Panc1 (cell line): ENCODE data around the gene CCDC187. TPM values are rescaled to one million over a fixed set of nuclear protein-coding genes. Genes with fewer than 3 reads are reported as not detected.

Source experiments
- ATAC-seq: fragments of 200-7000 bp; cut with Tn5 transposase; 2 replicates; pipeline ENCODE4 v1.9.1; 2020; ENCODE audit warnings: mild to moderate bottlenecking, moderate library complexity
- BruUV-seq: library from RNA; stranded (reverse); fragments of 400-500 nt; replicated peaks from 2 replicates; lab custom pipeline; 2021; lab: Mats Ljungman, UMichigan
- CTCF ChIA-PET: fragments of 300-600 bp; sonication (Branson Sonifier 250); formaldehyde crosslinking; loops from one replicate; lab custom pipeline; 2022; ENCODE audit warnings: antibody characterized with exemption; lab: Charles Lee
- POLR2A ChIA-PET: fragments of 300-600 bp; sonication (Branson Sonifier 250); formaldehyde crosslinking; loops from one replicate; lab custom pipeline; 2022; ENCODE audit warnings: antibody characterized with exemption; lab: Charles Lee
- DNase-seq: peaks from one replicate; pipeline ENCODE4 v3.0.0-alpha.2; 2010; ENCODE audit warnings: low read depth, low spot score
- H3K27ac ChIP-seq: 2 replicates; pipeline ENCODE4 v1.5.1; 2011; ENCODE audit warnings: mild to moderate bottlenecking, low read length, inconsistent platforms
- H3K27me3 ChIP-seq: fragments of 200-500 bp; sonication (Bioruptor generic); 2 replicates; pipeline ENCODE4 v1.6.0; 2014; ENCODE audit warnings: low read length, inconsistent platforms; ENCODE audit not compliant: control insufficient read depth, insufficient read depth
- H3K36me3 ChIP-seq: fragments of 200-500 bp; sonication (Bioruptor generic); 2 replicates; pipeline ENCODE4 v1.5.1; 2014; ENCODE audit warnings: inconsistent platforms, mild to moderate bottlenecking, low read length, moderate library complexity; ENCODE audit not compliant: control insufficient read depth, insufficient read depth
- H3K4me1 ChIP-seq: 2 replicates; pipeline ENCODE4 v1.5.1; 2011; ENCODE audit warnings: inconsistent platforms, mild to moderate bottlenecking, low read length, moderate library complexity; ENCODE audit not compliant: control insufficient read depth, insufficient read depth
- H3K4me3 ChIP-seq, 2 experiments: 2 replicates each; pipeline ENCODE4 v1.5.1; 2011 to 2012; ENCODE audit warnings: low read depth in 2 of 2, low read length in 2 of 2, mild to moderate bottlenecking in 2 of 2, inconsistent platforms in 1 of 2, moderate library complexity in 1 of 2
- H3K9me3 ChIP-seq: fragments of 200-500 bp; sonication (Bioruptor generic); 2 replicates; pipeline ENCODE4 v1.5.1; 2014; ENCODE audit warnings: low read depth, mild to moderate bottlenecking, inconsistent platforms, low read length, moderate library complexity; ENCODE audit not compliant: control insufficient read depth, insufficient read depth
- POLR2AphosphoS5 ChIP-seq: IDR thresholded peaks from 2 replicates; pipeline ENCODE4 v1.6.1; 2012; ENCODE audit warnings: mild to moderate bottlenecking, low read depth, low read length, moderate library complexity
- REST ChIP-seq, 2 experiments: IDR thresholded peaks; 2 replicates each; pipeline ENCODE4 v1.6.1; 2011 to 2012; ENCODE audit warnings: low read depth in 2 of 2, control low read depth in 1 of 2, low read length in 1 of 2, mild to moderate bottlenecking in 1 of 2, moderate library complexity in 1 of 2; ENCODE audit not compliant: insufficient read depth in 1 of 2
- SIN3A ChIP-seq: IDR thresholded peaks from 2 replicates; pipeline ENCODE4 v1.6.1; 2012; ENCODE audit warnings: low read depth, mild to moderate bottlenecking, low read length, moderate library complexity, borderline replicate concordance; ENCODE audit not compliant: insufficient read depth
- TCF7L2 ChIP-seq: IDR thresholded peaks from 2 replicates; pipeline ENCODE4 v1.6.1; 2011; ENCODE audit warnings: mild to moderate bottlenecking, low read depth, low read length, inconsistent platforms
- in situ Hi-C: cut with HindIII; loops from 2 replicates; pipeline ENCODE4 v1.10.0; 2016; ENCODE audit warnings: low sequenced_read_pairs, low pct_unique_long_range_greater_than_20kb
- intact Hi-C: fragments of 100-400 bp; cut with micrococcal nuclease; formaldehyde crosslinking; loops from one replicate; pipeline ENCODE4 v1.10.0; 2022; ENCODE audit not compliant: unreplicated experiment
- total RNA-seq: library from RNA; stranded (reverse); gene quantifications from one replicate; pipeline ENCODE4 v1.2.1, GENCODE V29; 2021; ENCODE audit not compliant: unreplicated experiment
- TF ChIP-seq, protein P1 (sequence below): fragments of 450-650 bp; IDR thresholded peaks from 2 replicates; pipeline ENCODE4 v1.5.1; 2017; ENCODE audit warnings: mild to moderate bottlenecking

Gene CCDC187
- total RNA-seq, 1 experiment from 2014 or later: not detected

DNA sequence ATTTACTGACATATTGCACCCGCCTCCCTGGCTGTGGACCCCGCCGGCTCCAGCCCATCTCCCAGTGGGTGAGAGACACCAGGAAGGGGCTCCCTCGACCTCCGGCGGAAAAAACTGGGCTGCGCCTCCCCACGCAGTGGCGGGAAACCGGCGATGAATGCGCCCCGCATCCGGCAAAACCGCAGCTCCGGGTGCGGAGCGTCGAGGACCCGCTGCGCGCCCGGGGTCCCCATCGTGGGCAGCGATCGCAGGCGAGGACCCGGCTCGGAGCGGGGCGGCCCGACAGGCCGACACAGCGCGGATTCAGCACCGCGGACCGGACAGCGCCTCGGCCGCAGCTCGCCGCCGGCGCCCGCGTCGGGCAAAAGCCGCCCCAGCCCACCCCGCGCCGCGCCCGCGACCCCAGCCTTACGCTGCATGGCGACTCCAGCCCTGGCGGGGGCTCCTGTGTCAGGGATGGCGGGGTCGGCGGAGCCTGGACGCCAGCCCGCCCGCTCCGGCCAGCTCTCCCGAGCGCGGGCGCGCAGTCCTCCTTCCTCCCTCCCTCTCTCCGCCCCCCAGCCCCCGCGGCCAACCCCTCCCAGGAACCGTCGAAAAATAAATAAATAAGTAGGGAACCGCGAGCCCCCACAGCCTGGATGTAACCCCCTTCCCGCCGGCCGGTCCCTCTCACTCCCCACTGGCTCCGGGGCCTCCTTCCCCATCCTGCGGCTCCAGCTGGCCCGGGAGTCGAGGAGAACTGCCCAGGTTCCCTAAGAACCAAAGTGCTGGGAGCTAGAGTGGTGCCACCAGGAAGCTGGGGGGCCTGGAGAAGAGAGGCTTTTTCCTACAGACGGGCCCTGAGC lies 102.1 kb downstream of the CCDC187 start:
- ATAC-seq (no peak), DNase-seq (no peak)
- Histone ChIP-seq H3K27ac (no peak overlapping the region), H3K36me3 (no peaks in the 10 kb centered on the region), H3K9me3 (no peaks in the 10 kb centered on the region), H3K4me1 (peaks cover 2% of the 10 kb centered on the region; the same call in 1 of the 2 replicates), H3K27me3 (no peaks in the 10 kb centered on the region), H3K4me3 (no peak overlapping the region)
- POLR2A ChIA-PET: no interaction called here
- intact Hi-C loops: no loop called here
- CTCF ChIA-PET: no interaction called here
- TF ChIP-seq, protein P1, sequence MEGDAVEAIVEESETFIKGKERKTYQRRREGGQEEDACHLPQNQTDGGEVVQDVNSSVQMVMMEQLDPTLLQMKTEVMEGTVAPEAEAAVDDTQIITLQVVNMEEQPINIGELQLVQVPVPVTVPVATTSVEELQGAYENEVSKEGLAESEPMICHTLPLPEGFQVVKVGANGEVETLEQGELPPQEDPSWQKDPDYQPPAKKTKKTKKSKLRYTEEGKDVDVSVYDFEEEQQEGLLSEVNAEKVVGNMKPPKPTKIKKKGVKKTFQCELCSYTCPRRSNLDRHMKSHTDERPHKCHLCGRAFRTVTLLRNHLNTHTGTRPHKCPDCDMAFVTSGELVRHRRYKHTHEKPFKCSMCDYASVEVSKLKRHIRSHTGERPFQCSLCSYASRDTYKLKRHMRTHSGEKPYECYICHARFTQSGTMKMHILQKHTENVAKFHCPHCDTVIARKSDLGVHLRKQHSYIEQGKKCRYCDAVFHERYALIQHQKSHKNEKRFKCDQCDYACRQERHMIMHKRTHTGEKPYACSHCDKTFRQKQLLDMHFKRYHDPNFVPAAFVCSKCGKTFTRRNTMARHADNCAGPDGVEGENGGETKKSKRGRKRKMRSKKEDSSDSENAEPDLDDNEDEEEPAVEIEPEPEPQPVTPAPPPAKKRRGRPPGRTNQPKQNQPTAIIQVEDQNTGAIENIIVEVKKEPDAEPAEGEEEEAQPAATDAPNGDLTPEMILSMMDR: no peak
- TF ChIP-seq REST (IDR thresholded peaks at IDR 0.05; ENCODE audit: insufficient read depth in 1 of 2, low read depth in 2 of 2, low read length in 1 of 2): peak; percentile 36 to 85; a peak in 2 of 4 replicates
- in situ Hi-C loops: no loop called here
- no TSS peak for BruUV-seq

- intact Hi-C loops (no loop called here), in situ Hi-C loops (no loop called here)
- DNase-seq: no peak
- H3K4me1 ChIP-seq: peaks cover 2% of the 10 kb centered on the region; the same call in 1 of the 2 replicates
- BruUV-seq: no TSS peak
- no peak overlapping the region for H3K4me3 ChIP-seq
- H3K9me3 ChIP-seq: no peaks in the 10 kb centered on the region
- H3K36me3 ChIP-seq: no peaks in the 10 kb centered on the region
- ChIA-PET POLR2A (no interaction called here), CTCF (no interaction called here)
- no peak for TF ChIP-seq REST (IDR thresholded peaks at IDR 0.05; ENCODE audit: insufficient read depth in 1 of 2, low read depth in 2 of 2, low read length in 1 of 2)
- TF ChIP-seq POLR2AphosphoS5: no peak
- no peak for TF ChIP-seq TCF7L2
- TF ChIP-seq, protein P1: no peak
- no peak for TF ChIP-seq SIN3A
- no peaks in the 10 kb centered on the region for H3K27me3 ChIP-seq
- no peak for ATAC-seq
- H3K27ac ChIP-seq: no peak overlapping the region
Observed at GRCh38 chr9:136201174-136201573, 102.7 kb downstream of the CCDC187 start.
